ENCODE data around the gene VEZF1. TPM values are rescaled to one million over a fixed set of nuclear protein-coding genes. Genes with fewer than 3 reads are reported as not detected.

Gene VEZF1
- total RNA-seq, 2 donors from 2014 or later: 65.9 to 77.1 TPM

- no peak overlapping the region for H3K4me3 ChIP-seq
- no peaks in the 10 kb centered on the region for H3K9me3 ChIP-seq
- no peak for DNase-seq (ENCODE audit: low spot score)
- no peak for TF ChIP-seq CTCF (IDR thresholded peaks at IDR 0.05)
- no peaks in the 10 kb centered on the region for H3K36me3 ChIP-seq
- peak overlapping the region; percentile 29 to 49 for H3K27ac ChIP-seq
- H3K27me3 ChIP-seq: no peaks in the 10 kb centered on the region
- peaks cover 0 to 88% of the 10 kb centered on the region in 2 donors for H3K4me1 ChIP-seq
These were observed 58.7 kb downstream of the VEZF1 start for GRCh38 chr17:57929386-57929785.

- Histone ChIP-seq H3K4me3 (no peak overlapping the region), H3K36me3 (no peaks in the 10 kb centered on the region), H3K4me1 (peaks cover 0 to 86% of the 10 kb centered on the region in 2 donors), H3K27ac (peak overlapping the region; percentile 29 to 49), H3K27me3 (no peaks in the 10 kb centered on the region), H3K9me3 (no peaks in the 10 kb centered on the region)
- no peak for DNase-seq (ENCODE audit: low spot score)
- no peak for TF ChIP-seq CTCF (IDR thresholded peaks at IDR 0.05)
These were observed 59.1 kb downstream of the VEZF1 start for GRCh38 chr17:57928928-57929327.

- Histone ChIP-seq H3K4me1 (peaks cover 0 to 88% of the 10 kb centered on the region in 2 donors), H3K27me3 (no peaks in the 10 kb centered on the region), H3K9me3 (no peaks in the 10 kb centered on the region), H3K27ac (peak overlapping the region; percentile 46 to 57), H3K36me3 (no peaks in the 10 kb centered on the region), H3K4me3 (no peak overlapping the region)
- no peak for DNase-seq (ENCODE audit: low spot score)
- TF ChIP-seq CTCF (IDR thresholded peaks at IDR 0.05): no peak
These were observed 60.9 kb downstream of the VEZF1 start for GRCh38 chr17:57927048-57927723.

- Histone ChIP-seq H3K4me1 (peaks cover 0 to 88% of the 10 kb centered on the region in 2 donors), H3K4me3 (no peak overlapping the region), H3K27ac (peak overlapping the region; percentile 46 to 57)
These were observed 61.4 kb downstream of the VEZF1 start for GRCh38 chr17:57926723-57927047.

GRCh38 chr17:57925361-57925990 is 62.6 kb downstream of the VEZF1 start:
- no peak overlapping the region for H3K4me3 ChIP-seq
- peak overlapping the region; percentile 44 to 51 for H3K27ac ChIP-seq
- peaks cover 0 to 87% of the 10 kb centered on the region in 2 donors for H3K4me1 ChIP-seq
- no peak for TF ChIP-seq CTCF (IDR thresholded peaks at IDR 0.05)
- no peaks in the 10 kb centered on the region for H3K27me3 ChIP-seq
- DNase-seq (ENCODE audit: low spot score): no peak
- no peaks in the 10 kb centered on the region for H3K36me3 ChIP-seq
- H3K9me3 ChIP-seq: no peaks in the 10 kb centered on the region

More at GRCh38 chr17:57926723-57927047, 61.4 kb downstream of the VEZF1 start:
- H3K27me3 ChIP-seq: no peaks in the 10 kb centered on the region
- no peak for DNase-seq (ENCODE audit: low spot score)
- no peaks in the 10 kb centered on the region for H3K9me3 ChIP-seq
- no peak for TF ChIP-seq CTCF (IDR thresholded peaks at IDR 0.05)
- H3K36me3 ChIP-seq: no peaks in the 10 kb centered on the region

Data from right atrium auricular region (tissue), 2 donors.